Endothelial cell of hepatic sinusoid (primary cell): ENCODE measurements around the gene HES6.

Experiments
- in situ Hi-C: cut with HindIII; loops from 2 replicates; pipeline ENCODE4 v1.10.0; 2017; ENCODE audit warnings: low sequenced_read_pairs

Gene HES6

DNA sequence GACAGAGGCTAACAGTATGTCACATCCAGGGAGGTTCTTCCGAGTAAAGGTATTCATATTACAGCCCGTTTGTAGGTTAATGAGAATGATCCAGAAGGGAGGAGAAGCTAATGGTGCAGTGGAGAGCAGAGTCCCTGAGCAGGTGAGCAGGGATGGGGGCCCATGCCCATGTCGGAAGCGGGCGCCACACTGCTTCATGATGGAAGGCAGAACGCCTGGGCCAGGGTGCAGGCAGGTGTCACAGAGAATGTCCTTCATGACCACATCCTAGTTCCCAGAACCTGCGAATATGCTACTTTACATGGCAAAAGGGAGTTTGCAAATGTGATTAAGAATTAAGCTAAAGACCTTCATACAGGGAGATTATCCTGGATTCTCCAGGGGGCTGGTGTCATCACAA lies 4.0 kb downstream of the HES6 start:
- in situ Hi-C loops: no loop called here

GRCh38 chr2:238235331-238235732 lies 4.5 kb downstream of the HES6 start:
- in situ Hi-C loops: no loop called here

GRCh38 chr2:238233625-238234024 lies 6.2 kb downstream of the HES6 start:
- in situ Hi-C loops: no loop called here

DNA sequence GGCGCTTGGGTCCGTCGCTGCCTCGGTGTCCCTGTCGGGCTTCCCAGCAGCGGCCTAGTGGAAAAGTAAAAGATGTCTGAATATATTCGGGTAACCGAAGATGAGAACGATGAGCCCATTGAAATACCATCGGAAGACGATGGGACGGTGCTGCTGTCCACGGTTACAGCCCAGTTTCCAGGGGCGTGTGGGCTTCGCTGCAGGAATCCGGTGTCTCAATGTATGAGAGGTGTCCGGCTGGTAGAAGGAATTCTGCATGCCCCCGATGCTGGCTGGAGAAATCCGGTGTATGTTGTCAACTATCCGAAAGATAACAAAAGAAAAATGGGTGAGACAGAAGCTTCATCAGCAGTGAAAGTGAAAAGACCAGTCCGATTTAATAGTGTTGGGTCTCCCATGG lies 8.0 kb downstream of the HES6 start:
- in situ Hi-C loops: no loop called here

GRCh38 chr2:238231251-238231793 lies 8.5 kb downstream of the HES6 start:
- in situ Hi-C loops: no loop called here

- in situ Hi-C loops: no loop called here
Measured at GRCh38 chr2:238230699-238231098, 9.1 kb downstream of the HES6 start.

GRCh38 chr2:238228700-238229099 lies 11.1 kb downstream of the HES6 start:
- in situ Hi-C loops: loop anchor here (5.0 kb wide), 1 partner anchor 46 kb away; no protein-coding TSS in a partner anchor

DNA sequence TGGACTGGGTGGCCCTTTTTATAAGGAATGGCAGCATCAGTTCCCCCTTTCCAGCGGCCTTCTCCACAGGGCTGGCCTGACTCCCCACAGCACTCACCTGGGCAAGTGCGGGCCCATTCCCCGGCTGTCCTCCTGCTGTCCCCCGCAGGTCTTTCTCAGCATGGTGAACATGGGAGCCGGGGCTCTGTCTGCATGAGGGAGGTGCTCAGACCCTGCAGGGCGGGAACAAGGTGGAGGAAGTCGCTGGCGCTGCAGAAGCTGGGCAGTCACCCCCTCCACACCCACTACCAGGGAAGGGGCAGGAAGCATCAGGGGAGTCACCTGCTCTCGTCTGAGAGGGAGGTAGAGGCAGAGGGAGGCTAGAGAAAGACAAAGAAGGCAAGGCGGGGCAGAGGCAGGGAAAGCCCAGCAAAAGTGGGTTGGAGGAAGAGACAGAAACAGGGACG lies 12.2 kb downstream of the HES6 start:
- in situ Hi-C loops: loop anchor here (5.0 kb wide), 1 partner anchor 45 kb away; no protein-coding TSS in a partner anchor

GRCh38 chr2:238226698-238227586 lies 12.9 kb downstream of the HES6 start:
- in situ Hi-C loops: loop anchor here (5.0 kb wide), 1 partner anchor 45 kb away; no protein-coding TSS in a partner anchor

- in situ Hi-C loops: loop anchor here (5.0 kb wide), 1 partner anchor 44 kb away; no protein-coding TSS in a partner anchor
Measured at GRCh38 chr2:238225911-238226697, 13.7 kb downstream of the HES6 start.

DNA sequence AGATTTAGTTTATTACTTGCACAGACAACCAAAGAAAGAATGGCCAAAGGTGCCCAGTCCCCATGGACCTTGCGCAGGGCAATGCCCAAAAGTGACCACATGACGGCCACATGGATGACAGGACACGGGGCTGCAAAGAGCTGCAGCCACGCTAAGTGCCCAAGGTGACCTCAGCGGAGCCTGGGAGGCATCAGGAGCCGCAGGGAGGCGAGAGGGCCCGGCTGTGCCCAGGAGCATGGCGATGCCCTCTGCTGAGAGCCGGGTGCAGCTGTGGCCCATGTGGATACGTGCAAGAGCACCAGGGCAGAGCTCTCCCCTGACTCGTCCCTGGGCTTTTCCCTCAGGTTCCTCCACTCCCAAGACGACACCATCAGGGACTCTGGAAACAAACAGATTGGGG lies 14.7 kb downstream of the HES6 start:
- in situ Hi-C loops: loop anchor here (5.0 kb wide), 1 partner anchor 43 kb away; no protein-coding TSS in a partner anchor

DNA sequence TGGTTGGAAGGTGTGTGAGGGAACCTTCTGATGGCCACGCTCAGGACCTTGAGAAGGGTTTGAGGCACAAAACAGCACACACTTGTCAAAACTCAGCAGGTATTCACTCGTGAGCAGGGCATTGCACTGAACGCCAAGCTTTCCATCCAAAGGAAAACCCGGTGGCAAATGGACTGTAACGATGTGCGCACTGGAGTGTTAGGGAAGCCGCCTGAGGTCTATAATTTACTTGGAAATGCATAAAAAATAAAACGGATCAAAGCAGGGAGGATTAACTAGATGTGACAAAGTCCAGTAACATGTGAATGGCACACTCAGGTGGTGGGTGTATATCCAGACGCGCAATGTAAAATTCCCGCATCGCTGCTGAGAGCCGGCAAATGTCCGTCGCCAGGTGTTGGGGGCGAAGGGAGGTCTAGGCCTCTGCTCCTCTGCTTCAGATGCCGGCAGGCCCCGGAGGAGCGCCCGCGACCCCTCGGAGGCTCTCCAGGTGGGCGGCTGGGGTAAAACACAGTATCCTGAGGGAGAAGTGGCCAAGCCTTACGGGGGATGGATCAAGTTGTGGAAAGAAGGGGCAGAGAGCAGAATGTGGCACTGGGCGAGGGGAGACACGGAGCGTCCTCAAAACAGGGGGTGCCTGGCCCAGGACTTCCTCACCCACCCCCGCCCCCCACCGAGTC lies 15.3 kb downstream of the HES6 start:
- in situ Hi-C loops: loop anchor here (5.0 kb wide), 1 partner anchor 42 kb away; no protein-coding TSS in a partner anchor

DNA sequence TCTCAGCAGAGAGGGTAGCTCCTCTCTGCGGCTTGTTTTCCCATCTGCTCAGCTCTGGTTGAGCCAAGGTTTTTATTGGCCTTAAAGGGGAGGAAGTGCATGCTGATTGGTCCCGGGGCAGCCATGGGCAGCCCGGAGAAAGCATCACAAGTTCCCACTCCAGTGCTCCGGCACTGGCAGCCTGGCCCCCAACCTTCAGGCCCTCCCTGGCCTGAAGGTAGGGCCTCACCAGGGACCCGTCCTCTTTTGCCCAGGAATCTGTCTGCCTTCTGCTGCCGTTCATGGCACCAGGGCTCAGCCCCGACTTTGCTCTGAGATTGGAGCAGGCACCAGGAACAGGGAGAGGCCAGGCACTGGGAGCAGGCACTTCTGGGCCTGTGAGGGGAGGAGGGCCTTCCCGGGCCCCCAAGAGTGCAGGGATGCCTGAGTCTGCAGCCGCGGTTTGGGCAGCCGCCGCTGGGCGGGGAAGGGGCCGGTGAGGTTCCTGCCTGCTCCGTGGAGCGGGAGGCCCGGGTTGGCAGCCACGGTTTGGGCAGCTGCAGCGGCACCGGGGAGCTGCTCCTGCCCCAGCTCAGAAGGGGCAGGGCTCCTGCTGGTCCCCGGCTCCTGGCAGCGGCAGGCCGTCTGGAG lies 18.8 kb downstream of the HES6 start:
- in situ Hi-C loops: no loop called here

DNA sequence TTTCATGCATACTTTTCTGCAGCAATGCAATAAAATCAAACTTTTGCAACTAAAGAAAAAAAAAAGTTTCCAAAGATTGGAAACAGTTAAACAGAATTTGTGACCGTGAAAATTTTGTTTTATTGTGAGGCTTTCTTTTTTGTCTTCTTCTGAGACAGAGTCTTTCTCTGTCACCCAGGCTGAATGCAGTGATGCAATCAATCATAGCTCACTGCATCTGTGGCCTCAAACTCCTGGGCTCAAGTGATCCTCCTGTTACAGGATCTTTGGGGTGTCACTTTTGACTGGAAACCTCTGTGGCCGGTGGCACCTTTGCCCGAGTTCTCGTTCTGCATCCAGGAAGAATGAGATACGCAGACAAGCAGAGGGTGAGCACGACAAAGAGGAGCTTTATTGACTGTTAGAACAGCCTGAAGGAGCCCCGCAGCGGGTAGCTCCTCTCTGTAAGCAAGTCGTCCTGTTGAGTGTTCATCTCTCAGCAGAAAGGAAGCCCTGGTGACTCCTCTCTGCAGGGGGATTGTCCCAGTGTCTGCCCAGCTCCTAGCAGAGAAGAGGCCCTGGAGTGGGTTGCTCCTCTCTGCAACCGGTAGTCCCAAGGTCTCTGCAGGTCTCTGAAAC lies 19.5 kb downstream of the HES6 start:
- in situ Hi-C loops: no loop called here

- in situ Hi-C loops: no loop called here
Measured at GRCh38 chr2:238216651-238217184, 23.1 kb downstream of the HES6 start.

DNA sequence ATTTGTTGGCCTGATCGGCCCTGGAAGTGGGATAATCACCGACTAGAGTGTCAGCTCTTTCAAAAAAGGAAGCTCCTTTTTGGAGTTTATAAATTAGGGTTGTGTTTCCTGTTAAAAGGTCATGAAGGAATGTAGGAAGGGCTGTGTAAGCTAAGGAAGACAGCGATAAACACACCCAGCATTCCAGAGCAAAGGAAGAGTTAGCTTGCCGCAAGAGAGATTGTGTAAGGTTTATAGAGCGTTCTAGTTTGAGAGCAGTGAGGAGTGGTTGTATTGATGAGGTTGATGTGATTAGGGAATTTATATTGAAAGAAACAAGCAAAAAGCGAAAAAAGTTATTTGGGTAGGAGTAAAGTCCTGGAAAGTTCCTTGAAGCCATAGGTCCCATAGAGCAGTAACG lies 32.8 kb downstream of the HES6 start:
- in situ Hi-C loops: no loop called here

GRCh38 chr2:238203973-238204683 lies 35.7 kb downstream of the HES6 start:
- in situ Hi-C loops: no loop called here

GRCh38 chr2:238203094-238203972 lies 36.5 kb downstream of the HES6 start, which contains the start of gene ILKAP:
TSS of gene ILKAP (minus strand) at chr2:238203695. CDS start at chr2:238203553, 142 bp downstream.
- in situ Hi-C loops: no loop called here
